ENCODE results near the gene RASA3. TPM values are rescaled to one million over a fixed set of nuclear protein-coding genes. Genes with fewer than 3 reads are reported as not detected.

RASA3 gene
- polyA plus RNA-seq, 1 donor from 2014 or later, result 8.5 TPM

DNA sequence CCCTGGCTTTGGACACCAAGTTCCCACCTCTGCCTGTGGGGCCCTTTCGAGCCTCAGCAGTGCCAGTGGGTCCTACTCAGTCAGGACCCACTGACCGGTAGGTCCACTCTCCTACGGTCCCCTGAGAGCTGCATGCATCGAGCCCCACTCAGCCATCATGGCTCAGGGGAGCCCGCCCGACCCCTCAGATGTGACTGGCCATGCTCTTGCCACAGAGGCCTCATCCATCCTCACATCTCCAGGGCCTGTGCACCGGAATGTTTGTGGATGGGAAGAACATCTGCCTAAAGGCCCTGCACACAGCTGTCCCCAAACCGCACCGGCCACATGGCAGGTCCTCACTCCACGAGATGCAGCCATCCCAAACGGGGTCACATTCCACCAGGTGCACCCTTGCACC lies 105.9 kb downstream of the RASA3 start:
- no peaks in the 10 kb centered on the region for H4K20me1 ChIP-seq (ENCODE audit: insufficient read depth)
- no peak overlapping the region for H3K4me3 ChIP-seq (ENCODE audit: low read length)
- H3F3A ChIP-seq (ENCODE audit: insufficient read depth, low read length, poor library complexity, severe bottlenecking), result no peaks in the 10 kb centered on the region
- no peaks in the 10 kb centered on the region for H3K27me3 ChIP-seq (ENCODE audit: insufficient read depth, low read depth, low read length)
- TF ChIP-seq RAD21 (conservative IDR thresholded peaks at IDR 0.05) (no peak), POLR2AphosphoS5 (IDR thresholded peaks at IDR 0.05) (no peak), TAF1 (IDR thresholded peaks at IDR 0.05; ENCODE audit: low read depth) (no peak), MXI1 (conservative IDR thresholded peaks at IDR 0.05; ENCODE audit: poor library complexity, severe bottlenecking) (no peak), EP300 (conservative IDR thresholded peaks at IDR 0.05; ENCODE audit: poor library complexity, severe bottlenecking) (no peak), SMC3 (conservative IDR thresholded peaks at IDR 0.05; ENCODE audit: poor library complexity) (no peak), EZH2 (IDR thresholded peaks at IDR 0.05; ENCODE audit: borderline replicate concordance, insufficient read depth, low read length, poor library complexity, severe bottlenecking) (no peak)
- TF ChIP-seq, protein P1, sequence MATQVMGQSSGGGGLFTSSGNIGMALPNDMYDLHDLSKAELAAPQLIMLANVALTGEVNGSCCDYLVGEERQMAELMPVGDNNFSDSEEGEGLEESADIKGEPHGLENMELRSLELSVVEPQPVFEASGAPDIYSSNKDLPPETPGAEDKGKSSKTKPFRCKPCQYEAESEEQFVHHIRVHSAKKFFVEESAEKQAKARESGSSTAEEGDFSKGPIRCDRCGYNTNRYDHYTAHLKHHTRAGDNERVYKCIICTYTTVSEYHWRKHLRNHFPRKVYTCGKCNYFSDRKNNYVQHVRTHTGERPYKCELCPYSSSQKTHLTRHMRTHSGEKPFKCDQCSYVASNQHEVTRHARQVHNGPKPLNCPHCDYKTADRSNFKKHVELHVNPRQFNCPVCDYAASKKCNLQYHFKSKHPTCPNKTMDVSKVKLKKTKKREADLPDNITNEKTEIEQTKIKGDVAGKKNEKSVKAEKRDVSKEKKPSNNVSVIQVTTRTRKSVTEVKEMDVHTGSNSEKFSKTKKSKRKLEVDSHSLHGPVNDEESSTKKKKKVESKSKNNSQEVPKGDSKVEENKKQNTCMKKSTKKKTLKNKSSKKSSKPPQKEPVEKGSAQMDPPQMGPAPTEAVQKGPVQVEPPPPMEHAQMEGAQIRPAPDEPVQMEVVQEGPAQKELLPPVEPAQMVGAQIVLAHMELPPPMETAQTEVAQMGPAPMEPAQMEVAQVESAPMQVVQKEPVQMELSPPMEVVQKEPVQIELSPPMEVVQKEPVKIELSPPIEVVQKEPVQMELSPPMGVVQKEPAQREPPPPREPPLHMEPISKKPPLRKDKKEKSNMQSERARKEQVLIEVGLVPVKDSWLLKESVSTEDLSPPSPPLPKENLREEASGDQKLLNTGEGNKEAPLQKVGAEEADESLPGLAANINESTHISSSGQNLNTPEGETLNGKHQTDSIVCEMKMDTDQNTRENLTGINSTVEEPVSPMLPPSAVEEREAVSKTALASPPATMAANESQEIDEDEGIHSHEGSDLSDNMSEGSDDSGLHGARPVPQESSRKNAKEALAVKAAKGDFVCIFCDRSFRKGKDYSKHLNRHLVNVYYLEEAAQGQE (IDR thresholded peaks at IDR 0.05; ENCODE audit: borderline replicate concordance), result no peak
- TF ChIP-seq, protein P2, sequence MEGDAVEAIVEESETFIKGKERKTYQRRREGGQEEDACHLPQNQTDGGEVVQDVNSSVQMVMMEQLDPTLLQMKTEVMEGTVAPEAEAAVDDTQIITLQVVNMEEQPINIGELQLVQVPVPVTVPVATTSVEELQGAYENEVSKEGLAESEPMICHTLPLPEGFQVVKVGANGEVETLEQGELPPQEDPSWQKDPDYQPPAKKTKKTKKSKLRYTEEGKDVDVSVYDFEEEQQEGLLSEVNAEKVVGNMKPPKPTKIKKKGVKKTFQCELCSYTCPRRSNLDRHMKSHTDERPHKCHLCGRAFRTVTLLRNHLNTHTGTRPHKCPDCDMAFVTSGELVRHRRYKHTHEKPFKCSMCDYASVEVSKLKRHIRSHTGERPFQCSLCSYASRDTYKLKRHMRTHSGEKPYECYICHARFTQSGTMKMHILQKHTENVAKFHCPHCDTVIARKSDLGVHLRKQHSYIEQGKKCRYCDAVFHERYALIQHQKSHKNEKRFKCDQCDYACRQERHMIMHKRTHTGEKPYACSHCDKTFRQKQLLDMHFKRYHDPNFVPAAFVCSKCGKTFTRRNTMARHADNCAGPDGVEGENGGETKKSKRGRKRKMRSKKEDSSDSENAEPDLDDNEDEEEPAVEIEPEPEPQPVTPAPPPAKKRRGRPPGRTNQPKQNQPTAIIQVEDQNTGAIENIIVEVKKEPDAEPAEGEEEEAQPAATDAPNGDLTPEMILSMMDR (IDR thresholded peaks at IDR 0.05; ENCODE audit: poor library complexity, severe bottlenecking), result no peak
- H2AFZ ChIP-seq (ENCODE audit: low read depth, low read length), result no peak overlapping the region
- no peaks in the 10 kb centered on the region for H3K79me2 ChIP-seq (replicated peaks; ENCODE audit: insufficient read depth, low read length)
- no peaks in the 10 kb centered on the region for H3K9me3 ChIP-seq (ENCODE audit: low read length)
- H3K9me2 ChIP-seq (ENCODE audit: insufficient read depth, low read length), result no peaks in the 10 kb centered on the region
- no peak overlapping the region for H3K4me2 ChIP-seq (ENCODE audit: low read length)
- H3K36me3 ChIP-seq (ENCODE audit: insufficient read depth, low read length), result no peaks in the 10 kb centered on the region
- no peak overlapping the region for H3K9ac ChIP-seq (ENCODE audit: low read length)
- no peak overlapping the region for H3K27ac ChIP-seq (ENCODE audit: low read length)

DNA sequence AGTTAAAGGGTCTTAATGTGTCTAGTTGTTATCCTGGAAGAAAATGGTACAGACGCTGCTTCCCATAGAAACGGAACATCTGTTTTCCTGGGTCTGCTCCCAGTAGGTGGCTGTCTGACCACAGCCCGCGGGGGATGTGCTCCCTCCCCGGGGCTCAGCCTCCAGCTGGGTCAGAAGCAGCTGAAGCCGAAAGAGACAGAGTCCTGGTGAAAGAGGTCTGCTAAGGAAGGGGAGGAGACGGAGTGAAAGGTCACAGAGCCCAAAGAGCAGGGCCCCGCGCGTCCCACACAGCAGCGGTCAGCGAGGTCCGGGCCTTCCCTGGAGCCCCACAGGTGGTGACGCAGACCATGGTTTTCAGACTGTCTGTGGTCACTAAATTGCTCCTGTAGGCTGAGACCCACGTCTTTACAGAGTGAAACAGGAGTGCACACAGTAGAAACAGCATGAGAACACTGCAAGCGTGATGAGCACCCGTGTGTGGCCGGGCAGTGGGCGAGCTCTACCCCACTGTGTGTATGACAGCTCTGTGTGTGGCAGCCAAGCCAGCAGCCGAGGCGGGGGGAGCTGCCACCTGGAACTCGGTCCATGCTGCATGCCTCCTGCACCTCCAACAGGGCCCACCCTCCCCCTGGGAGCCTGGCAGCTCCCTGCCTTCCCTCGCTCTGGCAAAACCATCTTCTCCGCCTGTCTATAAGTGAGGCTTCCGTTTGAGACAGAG lies 106.5 kb downstream of the RASA3 start:
- H4K20me1 ChIP-seq (ENCODE audit: insufficient read depth), result no peaks in the 10 kb centered on the region
- no peak for TF ChIP-seq EZH2 (IDR thresholded peaks at IDR 0.05; ENCODE audit: borderline replicate concordance, insufficient read depth, low read length, poor library complexity, severe bottlenecking)
- TF ChIP-seq, protein P2 (IDR thresholded peaks at IDR 0.05; ENCODE audit: poor library complexity, severe bottlenecking), result no peak
- TF ChIP-seq EP300 (conservative IDR thresholded peaks at IDR 0.05; ENCODE audit: poor library complexity, severe bottlenecking), result no peak
- TF ChIP-seq RAD21 (conservative IDR thresholded peaks at IDR 0.05), result no peak
- no peak for TF ChIP-seq TAF1 (IDR thresholded peaks at IDR 0.05; ENCODE audit: low read depth)
- TF ChIP-seq POLR2AphosphoS5 (IDR thresholded peaks at IDR 0.05), result no peak
- TF ChIP-seq SMC3 (conservative IDR thresholded peaks at IDR 0.05; ENCODE audit: poor library complexity), result no peak
- TF ChIP-seq, protein P1 (IDR thresholded peaks at IDR 0.05; ENCODE audit: borderline replicate concordance), result no peak
- TF ChIP-seq MXI1 (conservative IDR thresholded peaks at IDR 0.05; ENCODE audit: poor library complexity, severe bottlenecking), result no peak
- no peaks in the 10 kb centered on the region for H3K79me2 ChIP-seq (replicated peaks; ENCODE audit: insufficient read depth, low read length)
- H3K27ac ChIP-seq (ENCODE audit: low read length), result no peak overlapping the region
- no peaks in the 10 kb centered on the region for H3K9me2 ChIP-seq (ENCODE audit: insufficient read depth, low read length)
- no peaks in the 10 kb centered on the region for H3K27me3 ChIP-seq (ENCODE audit: insufficient read depth, low read depth, low read length)
- H3K4me2 ChIP-seq (ENCODE audit: low read length), result no peak overlapping the region
- H3K4me3 ChIP-seq (ENCODE audit: low read length), result no peak overlapping the region
- H3K36me3 ChIP-seq (ENCODE audit: insufficient read depth, low read length), result no peaks in the 10 kb centered on the region
- H2AFZ ChIP-seq (ENCODE audit: low read depth, low read length), result no peak overlapping the region
- no peak overlapping the region for H3K9ac ChIP-seq (ENCODE audit: low read length)
- no peaks in the 10 kb centered on the region for H3F3A ChIP-seq (ENCODE audit: insufficient read depth, low read length, poor library complexity, severe bottlenecking)
- H3K9me3 ChIP-seq (ENCODE audit: low read length), result no peaks in the 10 kb centered on the region
